Keratinocyte (primary cell): ENCODE measurements around the gene COMMD3. TPM values are rescaled to one million over a fixed set of nuclear protein-coding genes. Genes with fewer than 3 reads are reported as not detected.

Experiments
- DNase-seq: peaks from one replicate; pipeline ENCODE4 v3.0.0-alpha.2; 2011; ENCODE audit warnings: low read depth, missing footprints, low spot score
- FAIRE-seq: peaks from 2 replicates; lab custom pipeline; 2011; peaks lifted over from hg19 to GRCh38; lab: Jason Lieb, UNC
- H2AFZ ChIP-seq: 2 replicates; pipeline ENCODE4 v1.6.0; 2012; ENCODE audit warnings: low read length, control low read depth, inconsistent platforms; ENCODE audit not compliant: control insufficient read depth
- H3K27ac ChIP-seq: 2 replicates; pipeline ENCODE4 v1.5.1; 2011; ENCODE audit warnings: low read length; ENCODE audit not compliant: control insufficient read depth, insufficient read depth
- H3K27me3 ChIP-seq: 3 replicates; pipeline ENCODE4 v1.6.0; 2011; ENCODE audit warnings: low read length; ENCODE audit not compliant: control insufficient read depth, insufficient read depth; ENCODE audit errors: extremely low read depth
- H3K36me3 ChIP-seq, 2 experiments: 2 replicates in 1 of 2; 3 replicates in 1 of 2; pipeline ENCODE4 v1.5.1; 2011; ENCODE audit warnings: low read length in 2 of 2, mild to moderate bottlenecking in 1 of 2; ENCODE audit not compliant: control insufficient read depth in 2 of 2, insufficient read depth in 2 of 2; ENCODE audit errors: extremely low read depth in 1 of 2
- H3K4me1 ChIP-seq: 3 replicates; pipeline ENCODE4 v1.5.1; 2011; ENCODE audit warnings: low read length; ENCODE audit not compliant: control insufficient read depth, insufficient read depth; ENCODE audit errors: extremely low read depth
- H3K4me2 ChIP-seq: 3 replicates; pipeline ENCODE4 v1.6.0; 2011; ENCODE audit warnings: low read depth, low read length; ENCODE audit not compliant: control insufficient read depth, insufficient read depth; ENCODE audit errors: extremely low read depth
- H3K4me3 ChIP-seq, 3 experiments: fragments of 200-600 bp in 1 of 3; sonication (generic) in 1 of 3; 2 replicates in 2 of 3; 3 replicates in 1 of 3; pipeline ENCODE4 v1.5.1; 2011 to 2016; ENCODE audit warnings: low read length in 3 of 3, mild to moderate bottlenecking in 3 of 3, control low read depth in 2 of 3, inconsistent platforms in 1 of 3, low read depth in 1 of 3, mixed read lengths in 1 of 3, mixed run types in 1 of 3, moderate library complexity in 1 of 3; ENCODE audit not compliant: control insufficient read depth in 2 of 3, insufficient read depth in 2 of 3; ENCODE audit errors: extremely low read depth in 1 of 3
- H3K79me2 ChIP-seq: 2 replicates; pipeline ENCODE4 v1.6.0; 2012; ENCODE audit warnings: low read length; ENCODE audit not compliant: control insufficient read depth, insufficient read depth
- H3K9ac ChIP-seq: 3 replicates; pipeline ENCODE4 v1.6.0; 2011; ENCODE audit warnings: low read length; ENCODE audit not compliant: control insufficient read depth, insufficient read depth; ENCODE audit errors: extremely low read depth
- H3K9me1 ChIP-seq: 3 replicates; pipeline ENCODE4 v1.6.0; 2011; ENCODE audit warnings: low read length; ENCODE audit not compliant: control insufficient read depth, insufficient read depth; ENCODE audit errors: extremely low read depth
- H3K9me3 ChIP-seq: 2 replicates; pipeline ENCODE4 v1.5.1; 2012; ENCODE audit warnings: low read depth, low read length; ENCODE audit not compliant: control insufficient read depth
- H4K20me1 ChIP-seq: 3 replicates; pipeline ENCODE4 v1.6.0; 2011; ENCODE audit warnings: low read length; ENCODE audit not compliant: control insufficient read depth, insufficient read depth; ENCODE audit errors: extremely low read depth
- CTCF ChIP-seq, 3 experiments: IDR thresholded peaks in 1 of 3; conservative IDR thresholded peaks in 1 of 3; optimal IDR thresholded peaks in 1 of 3; 2 replicates in 2 of 3; 3 replicates in 1 of 3; pipeline versions ENCODE3 to v1.5.1; 2011; ENCODE audit warnings: low read length in 3 of 3, mild to moderate bottlenecking in 3 of 3, moderate library complexity in 2 of 3, control low read depth in 1 of 3, inconsistent platforms in 1 of 3; ENCODE audit not compliant: insufficient read depth in 2 of 3; ENCODE audit errors: extremely low read depth in 1 of 3
- EZH2 ChIP-seq: IDR thresholded peaks from one replicate; pipeline ENCODE4 v1.6.1; 2012; ENCODE audit warnings: inconsistent platforms, mild to moderate bottlenecking, low read length, moderate library complexity
- dilution Hi-C: fragments of 300-500 bp; cut with MboI; formaldehyde crosslinking; loops from one replicate; pipeline ENCODE4 v1.7.0; 2020; ENCODE audit warnings: low sequenced_read_pairs; ENCODE audit not compliant: extremely low pct_ligation_motif_present
- polyA plus RNA-seq, 5 experiments: library from polyadenylated mRNA; depleted of rRNA in 3 of 5; stranded (reverse) in 3 of 5; stranded (forward) in 1 of 5; unstranded in 1 of 5; fragments of >200 nt; gene quantifications; 1 replicate in 1 of 5; 2 replicates in 3 of 5; 3 replicates in 1 of 5; pipeline versions ENCODE4 v1.2.1 to v1.2.3, GENCODE V29; 2011 to 2012; ENCODE audit warnings: missing spikeins in 2 of 5, low read depth in 1 of 5, low replicate concordance in 1 of 5

COMMD3 gene
- polyA plus RNA-seq, 1 donor (not counting 4 experiments of a cell fraction or from before 2014, with no cell fraction given), result 59.5 TPM

GRCh38 chr10:22344781-22345300 is 28.7 kb downstream of the COMMD3 start:
- no peak overlapping the region for H3K27ac ChIP-seq
- H4K20me1 ChIP-seq, result no peaks in the 10 kb centered on the region
- H3K4me1 ChIP-seq, result peaks cover 2% of the 10 kb centered on the region
- dilution Hi-C loops, result no loop called here
- DNase-seq (no peak), FAIRE-seq (no peak)
- peak; percentile 56 for TF ChIP-seq EZH2
- TF ChIP-seq CTCF (optimal IDR thresholded peaks at IDR 0.05 in 1 of 3, IDR thresholded peaks at IDR 0.05 in 1 of 3, conservative IDR thresholded peaks at IDR 0.05 in 1 of 3; ENCODE audit: extremely low read depth in 1 of 3, insufficient read depth in 2 of 3, low read length in 3 of 3), result no peak
- H3K79me2 ChIP-seq, result no peaks in the 10 kb centered on the region
- no peak overlapping the region for H3K9ac ChIP-seq
- no peak overlapping the region for H3K4me3 ChIP-seq
- H3K9me3 ChIP-seq, result peaks cover 2% of the 10 kb centered on the region
- no peaks in the 10 kb centered on the region for H3K36me3 ChIP-seq
- peaks cover 69% of the 10 kb centered on the region for H3K27me3 ChIP-seq
- no peak overlapping the region for H3K4me2 ChIP-seq
- H3K9me1 ChIP-seq, result no peaks in the 10 kb centered on the region
- no peak overlapping the region for H2AFZ ChIP-seq

GRCh38 chr10:22345301-22346095 is 29.3 kb downstream of the COMMD3 start, which contains the start of gene SPAG6:
TSS of gene SPAG6 (plus strand) at chr10:22345496. CDS start at chr10:22345612, 116 bp downstream.
- H3K27me3 ChIP-seq, result peaks cover 69% of the 10 kb centered on the region
- H4K20me1 ChIP-seq, result no peaks in the 10 kb centered on the region
- H3K9ac ChIP-seq, result no peak within 1 kb of the TSS
- no peaks in the 10 kb centered on the region for H3K9me1 ChIP-seq
- H3K79me2 ChIP-seq, result no peaks in the 10 kb centered on the region
- H3K9me3 ChIP-seq, result peaks cover 2% of the 10 kb centered on the region
- no peak within 1 kb of the TSS for H2AFZ ChIP-seq
- no peaks in the 10 kb centered on the region for H3K4me1 ChIP-seq
- no peaks in the 10 kb centered on the region for H3K36me3 ChIP-seq
- H3K4me3 ChIP-seq, result no peak within 1 kb of the TSS
- dilution Hi-C loops, result no loop called here
- FAIRE-seq (no peak), DNase-seq (no peak)
- no peak for TF ChIP-seq CTCF (optimal IDR thresholded peaks at IDR 0.05 in 1 of 3, IDR thresholded peaks at IDR 0.05 in 1 of 3, conservative IDR thresholded peaks at IDR 0.05 in 1 of 3; ENCODE audit: extremely low read depth in 1 of 3, insufficient read depth in 2 of 3, low read length in 3 of 3)
- TF ChIP-seq EZH2, result peak; percentile 54
- H3K27ac ChIP-seq, result no peak within 1 kb of the TSS
- no peak within 1 kb of the TSS for H3K4me2 ChIP-seq
